ENCODE measurements around the gene SMLR1. TPM values are rescaled to one million over a fixed set of nuclear protein-coding genes. Genes with fewer than 3 reads are reported as not detected.

SMLR1 gene
- total RNA-seq, 1 donor from 2014 or later = not detected

- Mint-ChIP-seq H3K27ac (no peak overlapping the region), H3K9me3 (no peaks in the 10 kb centered on the region), H3K4me1 (peaks cover under 1% of the 10 kb centered on the region), H3K27me3 (ENCODE audit: low read depth) (no peaks in the 10 kb centered on the region), H3K36me3 (no peaks in the 10 kb centered on the region), H3K4me3 (no peak overlapping the region)
- no peak for TF ChIP-seq CTCF (IDR thresholded peaks at IDR 0.05; ENCODE audit: unreplicated experiment)
- DNase-seq (ENCODE audit: low spot score in 2 of 2, unreplicated experiment in 2 of 2) = no peak
These were observed 14.0 kb downstream of the SMLR1 start for GRCh38 chr6:130841128-130841728.

- peak; percentile 49 for TF ChIP-seq CTCF (IDR thresholded peaks at IDR 0.05; ENCODE audit: unreplicated experiment)
- Mint-ChIP-seq H3K4me1 (peaks cover 12% of the 10 kb centered on the region), H3K27me3 (ENCODE audit: low read depth) (no peaks in the 10 kb centered on the region), H3K36me3 (no peaks in the 10 kb centered on the region), H3K9me3 (no peaks in the 10 kb centered on the region), H3K27ac (no peak overlapping the region), H3K4me3 (no peak overlapping the region)
- no peak for DNase-seq (ENCODE audit: low spot score in 2 of 2, unreplicated experiment in 2 of 2)
These were observed 16.5 kb downstream of the SMLR1 start for GRCh38 chr6:130843575-130844320.

GRCh38 chr6:130846501-130846900 lies 19.3 kb downstream of the SMLR1 start:
- no peaks in the 10 kb centered on the region for H3K9me3 Mint-ChIP-seq
- H3K27me3 Mint-ChIP-seq (ENCODE audit: low read depth) = no peaks in the 10 kb centered on the region
- TF ChIP-seq CTCF (IDR thresholded peaks at IDR 0.05; ENCODE audit: unreplicated experiment) = no peak
- H3K36me3 Mint-ChIP-seq = no peaks in the 10 kb centered on the region
- H3K4me3 Mint-ChIP-seq = no peak overlapping the region
- H3K27ac Mint-ChIP-seq = peak overlapping the region; percentile 43
- DNase-seq (ENCODE audit: low spot score in 2 of 2, unreplicated experiment in 2 of 2) = no peak
- H3K4me1 Mint-ChIP-seq = peaks cover 12% of the 10 kb centered on the region

- TF ChIP-seq CTCF (IDR thresholded peaks at IDR 0.05; ENCODE audit: unreplicated experiment) = no peak
- no peaks in the 10 kb centered on the region for H3K36me3 Mint-ChIP-seq
- peaks cover 16% of the 10 kb centered on the region for H3K4me1 Mint-ChIP-seq
- H3K9me3 Mint-ChIP-seq = no peaks in the 10 kb centered on the region
- no peak for DNase-seq (ENCODE audit: low spot score in 2 of 2, unreplicated experiment in 2 of 2)
- peak overlapping the region; percentile 57 for H3K27ac Mint-ChIP-seq
- no peaks in the 10 kb centered on the region for H3K27me3 Mint-ChIP-seq (ENCODE audit: low read depth)
- no peak overlapping the region for H3K4me3 Mint-ChIP-seq
These were observed 20.1 kb downstream of the SMLR1 start for GRCh38 chr6:130847001-130847910.

- no peak for TF ChIP-seq CTCF (IDR thresholded peaks at IDR 0.05; ENCODE audit: unreplicated experiment)
- no peak for DNase-seq (ENCODE audit: low spot score in 2 of 2, unreplicated experiment in 2 of 2)
These were observed 21.7 kb downstream of the SMLR1 start for GRCh38 chr6:130848945-130849344.

More at GRCh38 chr6:130848945-130849344, 21.7 kb downstream of the SMLR1 start:
- Mint-ChIP-seq H3K9me3 (no peaks in the 10 kb centered on the region), H3K36me3 (no peaks in the 10 kb centered on the region), H3K4me1 (peaks cover 31% of the 10 kb centered on the region), H3K27ac (no peak overlapping the region), H3K4me3 (no peak overlapping the region), H3K27me3 (ENCODE audit: low read depth) (no peaks in the 10 kb centered on the region)

Data from mesothelial cell of epicardium (in vitro differentiated cells).